Coronary artery (tissue), 2 donors: ENCODE measurements around the gene PRDM8.
"Not testable (repeated sequence)": the region's sequence is repeated elsewhere in the genome, so short reads cannot be mapped to it uniquely, and the experiment has no call there.

Source experiments
- DNase-seq: peaks from one replicate; pipeline ENCODE4 v3.0.0-alpha.2; 2017; ENCODE audit warnings: low spot score
- H3K27ac ChIP-seq, 2 donors: fragments of 200-600 bp; sonication (generic); one replicate each; pipeline ENCODE4 v1.5.1; 2016 to 2019
- H3K4me3 ChIP-seq: fragments of 200-600 bp; sonication (generic); 2 replicates; pipeline ENCODE4 v1.5.1; 2016; ENCODE audit warnings: mild to moderate bottlenecking, moderate library complexity
- CTCF ChIP-seq: fragments of 200-600 bp; sonication (generic); IDR thresholded peaks from one replicate; pipeline ENCODE4 v1.5.1; 2019; ENCODE audit warnings: antibody characterized with exemption

The PRDM8 gene

GRCh38 chr4:80235451-80235850 is 38.1 kb downstream of the PRDM8 start:
- no peak overlapping the region for H3K27ac ChIP-seq
- TF ChIP-seq CTCF, result no peak
- H3K4me3 ChIP-seq, result no peak overlapping the region
- DNase-seq, result no peak

GRCh38 chr4:80237992-80238391 is 40.7 kb downstream of the PRDM8 start:
- no peak for DNase-seq
- H3K4me3 ChIP-seq, result no peak overlapping the region

GRCh38 chr4:80239480-80240150 is 42.3 kb downstream of the PRDM8 start:
- Histone ChIP-seq H3K27ac (no peak overlapping the region), H3K4me3 (no peak overlapping the region)
- TF ChIP-seq CTCF, result no peak
- DNase-seq, result no peak

More at GRCh38 chr4:80237992-80238391, 40.7 kb downstream of the PRDM8 start:
- TF ChIP-seq CTCF, result no peak
- H3K27ac ChIP-seq, result no peak overlapping the region

- H3K27ac ChIP-seq, result no peak overlapping the region
- TF ChIP-seq CTCF, result no peak
- no peak overlapping the region for H3K4me3 ChIP-seq
- no peak for DNase-seq
Measured at GRCh38 chr4:80240976-80241375, 43.7 kb downstream of the PRDM8 start.

GRCh38 chr4:80243274-80244018 is 46.1 kb downstream of the PRDM8 start:
- TF ChIP-seq CTCF, result no peak
- DNase-seq, result no peak
- no peak overlapping the region for H3K4me3 ChIP-seq
- H3K27ac ChIP-seq, result no peak overlapping the region

GRCh38 chr4:80247484-80247883 is 50.2 kb downstream of the PRDM8 start:
- not testable (repeated sequence) for H3K27ac ChIP-seq, DNase-seq, H3K4me3 ChIP-seq

GRCh38 chr4:80249144-80249543 is 51.8 kb downstream of the PRDM8 start:
- no peak for TF ChIP-seq CTCF
- DNase-seq, result no peak
- no peak overlapping the region for H3K4me3 ChIP-seq
- no peak overlapping the region for H3K27ac ChIP-seq
